CD4-positive, alpha-beta memory T cell (primary cell): ENCODE data around the gene ALG13. TPM values are rescaled to one million over a fixed set of nuclear protein-coding genes. Genes with fewer than 3 reads are reported as not detected.

Source experiments
- CTCF ChIA-PET: fragments of 350-600 bp; sonication (Branson Sonifier 250); formaldehyde crosslinking; loops from one replicate; lab custom pipeline; 2021; ENCODE audit warnings: inconsistent platforms; ENCODE audit not compliant: partially characterized antibody; lab: Charles Lee
- POLR2A ChIA-PET: fragments of 350-600 bp; sonication (Branson Sonifier 250); formaldehyde crosslinking; loops from one replicate; lab custom pipeline; 2021; ENCODE audit not compliant: partially characterized antibody; lab: Charles Lee
- DNase-seq, 5 donors: peaks; one replicate each; pipeline versions ENCODE4 v3.0.0 to v3.0.0-alpha.2; 2020 to 2022; ENCODE audit warnings: mixed read lengths in 1 of 5
- H3K27ac ChIP-seq: one replicate; pipeline ENCODE4 v1.7.0; 2013; ENCODE audit warnings: low read depth, low read length
- H3K27me3 ChIP-seq: 2 replicates; pipeline ENCODE4 v1.7.0; 2013; ENCODE audit warnings: mild to moderate bottlenecking, low read length, moderate library complexity; ENCODE audit not compliant: insufficient read depth
- H3K36me3 ChIP-seq: 2 replicates; pipeline ENCODE4 v1.7.0; 2013; ENCODE audit warnings: mild to moderate bottlenecking, low read length, moderate library complexity; ENCODE audit not compliant: insufficient read depth
- H3K4me1 ChIP-seq: 2 replicates; pipeline ENCODE4 v1.7.0; 2013; ENCODE audit warnings: mild to moderate bottlenecking, low read length, moderate library complexity; ENCODE audit not compliant: insufficient read depth
- H3K4me3 ChIP-seq, 2 donors: one replicate each; pipeline ENCODE4 v1.7.0; 2013; ENCODE audit warnings: low read length in 2 of 2, mild to moderate bottlenecking in 1 of 2
- H3K9me3 ChIP-seq, 2 donors: one replicate each; pipeline ENCODE4 v1.7.0; 2013; ENCODE audit warnings: low read length in 2 of 2, control low read depth in 1 of 2; ENCODE audit not compliant: control insufficient read depth in 1 of 2
- H3K27ac Mint-ChIP-seq, 7 donors: one replicate each; pipeline ENCODE4 v1.8.0; 2020 to 2021; ENCODE audit warnings: mixed read lengths in 7 of 7, mild to moderate bottlenecking in 6 of 7, inconsistent platforms in 3 of 7, moderate library complexity in 3 of 7
- H3K27me3 Mint-ChIP-seq, 2 donors: one replicate each; pipeline ENCODE4 v1.8.0; 2020 to 2021; ENCODE audit warnings: mixed read lengths in 2 of 2
- H3K36me3 Mint-ChIP-seq, 2 donors: one replicate each; pipeline ENCODE4 v1.8.0; 2020 to 2021; ENCODE audit warnings: mixed read lengths in 2 of 2, inconsistent platforms in 1 of 2, mild to moderate bottlenecking in 1 of 2
- H3K4me1 Mint-ChIP-seq, 4 donors: one replicate each; pipeline ENCODE4 v1.8.0; 2020 to 2021; ENCODE audit warnings: mixed read lengths in 4 of 4, mild to moderate bottlenecking in 1 of 4
- H3K4me3 Mint-ChIP-seq, 8 donors: one replicate each; pipeline ENCODE4 v1.8.0; 2020 to 2021; ENCODE audit warnings: mixed read lengths in 8 of 8, mild to moderate bottlenecking in 7 of 8, moderate library complexity in 6 of 8, inconsistent platforms in 3 of 8
- H3K9me3 Mint-ChIP-seq, 8 donors: one replicate each; pipeline ENCODE4 v1.8.0; 2020 to 2021; ENCODE audit warnings: mixed read lengths in 8 of 8, mild to moderate bottlenecking in 5 of 8, inconsistent platforms in 3 of 8, moderate library complexity in 1 of 8
- intact Hi-C: fragments of 100-400 bp; cut with micrococcal nuclease; formaldehyde crosslinking; loops from one replicate; pipeline ENCODE4 v1.15.1; 2023
- polyA plus RNA-seq, 2 donors: library from polyadenylated mRNA; unstranded; fragments of 300-500 nt; fragmentation: Illumina TruSeq; gene quantifications; one replicate each; pipeline ENCODE4 v1.2.3, GENCODE V29; 2021
- total RNA-seq, 2 experiments: library from RNA; stranded (reverse); gene quantifications; one replicate each; pipeline ENCODE4 v1.2.3, GENCODE V29; 2021

Gene ALG13
- total and polyA plus RNA-seq, 4 experiments from 2014 or later, result 61.5 to 82.6 (median 76.7) TPM

GRCh38 chrX:111695297-111695880 lies 14.4 kb downstream of the ALG13 start:
- H3K27me3 Mint-ChIP-seq, result no peaks in the 10 kb centered on the region
- Histone ChIP-seq H3K27me3 (no peaks in the 10 kb centered on the region), H3K36me3 (no peaks in the 10 kb centered on the region), H3K27ac (no peak overlapping the region), H3K9me3 (no peaks in the 10 kb centered on the region), H3K4me1 (no peaks in the 10 kb centered on the region), H3K4me3 (no peak overlapping the region)
- no peaks in the 10 kb centered on the region for H3K9me3 Mint-ChIP-seq
- H3K4me3 Mint-ChIP-seq, result no peak overlapping the region
- H3K36me3 Mint-ChIP-seq, result peaks cover 5 to 20% of the 10 kb centered on the region in 2 donors
- ChIA-PET CTCF (no interaction called here), POLR2A (no interaction called here)
- H3K4me1 Mint-ChIP-seq, result peaks cover 5 to 12% (median 8%) of the 10 kb centered on the region in 4 donors
- no peak overlapping the region for H3K27ac Mint-ChIP-seq
- no peak for DNase-seq
- intact Hi-C loops, result no loop called here

DNA sequence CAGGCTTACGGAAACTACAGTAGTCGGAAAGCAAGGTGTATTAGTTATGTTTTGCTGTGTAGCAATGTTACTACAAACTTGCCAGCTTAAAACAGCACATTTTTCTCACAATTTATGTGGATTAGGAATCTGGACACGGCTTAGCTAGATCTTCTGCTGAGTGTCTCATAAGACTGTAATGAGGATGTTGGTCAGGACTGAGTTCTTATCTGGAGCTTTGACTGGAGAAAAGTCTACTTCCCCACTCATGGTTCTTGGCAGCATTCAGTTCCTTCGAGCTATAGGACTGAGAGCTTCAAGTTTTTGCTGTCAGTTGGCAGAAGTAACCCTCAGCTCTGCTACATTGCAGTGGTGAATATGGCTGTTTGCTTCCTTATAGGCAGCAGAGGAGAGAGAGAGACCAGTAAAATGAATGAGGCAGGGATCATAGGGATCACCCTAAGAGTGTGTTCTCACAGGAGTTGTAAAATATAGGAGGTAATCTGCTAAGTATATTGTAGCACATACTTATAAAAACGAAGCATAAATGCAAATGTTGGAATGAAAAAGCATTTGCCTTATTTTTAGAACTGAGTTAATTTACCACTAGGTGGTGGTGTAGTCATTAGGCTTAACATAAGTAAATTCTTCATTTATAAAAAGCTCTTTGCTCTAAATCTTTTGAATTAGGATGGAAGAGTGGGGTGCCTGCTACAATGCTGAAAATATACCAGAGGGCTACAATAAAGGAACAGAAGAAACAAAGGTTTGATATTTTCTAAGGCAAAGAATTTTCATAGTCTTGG lies 38.6 kb downstream of the ALG13 start:
- POLR2A ChIA-PET, result no interaction called here
- no peak overlapping the region for H3K27ac ChIP-seq
- no peaks in the 10 kb centered on the region for H3K9me3 ChIP-seq
- H3K4me3 Mint-ChIP-seq, result no peak overlapping the region
- H3K36me3 ChIP-seq, result peaks cover 7% of the 10 kb centered on the region
- H3K4me1 Mint-ChIP-seq, result peaks cover 0 to 4% (median under 1%) of the 10 kb centered on the region in 4 donors
- no peak overlapping the region for H3K4me3 ChIP-seq
- peaks cover 20 to 32% of the 10 kb centered on the region in 2 donors for H3K36me3 Mint-ChIP-seq
- no peaks in the 10 kb centered on the region for H3K9me3 Mint-ChIP-seq
- intact Hi-C loops, result no loop called here
- no peaks in the 10 kb centered on the region for H3K27me3 Mint-ChIP-seq
- DNase-seq, result no peak
- CTCF ChIA-PET, result interaction anchor here (1.3 kb wide), 1 partner anchor 1012 kb away, joined by 5 read pairs; no protein-coding TSS in a partner anchor
- peak overlapping the region in 1 of 7 donors; percentile 8 for H3K27ac Mint-ChIP-seq
- no peaks in the 10 kb centered on the region for H3K4me1 ChIP-seq
- no peaks in the 10 kb centered on the region for H3K27me3 ChIP-seq

DNA sequence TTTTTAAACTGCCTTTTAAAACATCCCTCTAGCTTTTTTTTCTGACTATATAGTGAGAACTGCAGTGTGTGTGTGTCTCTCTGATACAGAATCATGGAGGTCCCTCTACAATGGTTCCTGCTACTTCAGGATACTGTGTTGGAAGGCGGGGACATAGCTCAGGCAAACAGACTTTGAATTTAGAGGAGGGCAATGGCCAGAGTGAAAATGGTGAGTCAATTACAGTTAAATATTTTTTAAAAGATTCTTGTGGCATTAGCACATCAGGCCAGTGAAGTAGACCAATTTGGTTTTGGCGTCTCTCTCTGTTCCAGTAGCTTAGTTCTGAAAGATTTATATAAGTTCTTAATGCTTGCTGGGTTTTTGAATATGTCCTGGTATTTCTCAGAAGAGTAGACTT lies 47.1 kb downstream of the ALG13 start:
- Mint-ChIP-seq H3K4me3 (no peak overlapping the region), H3K27me3 (no peaks in the 10 kb centered on the region), H3K9me3 (no peaks in the 10 kb centered on the region), H3K4me1 (peaks cover 0 to 1% (median 0%) of the 10 kb centered on the region in 4 donors), H3K36me3 (peaks cover 65 to 71% of the 10 kb centered on the region in 2 donors), H3K27ac (no peak overlapping the region)
- Histone ChIP-seq H3K36me3 (peaks cover 12% of the 10 kb centered on the region), H3K4me3 (no peak overlapping the region), H3K27me3 (no peaks in the 10 kb centered on the region), H3K27ac (no peak overlapping the region), H3K4me1 (no peaks in the 10 kb centered on the region), H3K9me3 (no peaks in the 10 kb centered on the region)
- DNase-seq, result no peak
- intact Hi-C loops, result no loop called here
- ChIA-PET POLR2A (no interaction called here), CTCF (no interaction called here)

- Mint-ChIP-seq H3K36me3 (peaks cover 62 to 69% of the 10 kb centered on the region in 2 donors), H3K27me3 (no peaks in the 10 kb centered on the region), H3K4me3 (no peak overlapping the region), H3K4me1 (peaks cover 0 to 1% (median 0%) of the 10 kb centered on the region in 4 donors), H3K27ac (no peak overlapping the region), H3K9me3 (no peaks in the 10 kb centered on the region)
- ChIA-PET POLR2A (no interaction called here), CTCF (no interaction called here)
- Histone ChIP-seq H3K27ac (no peak overlapping the region), H3K27me3 (no peaks in the 10 kb centered on the region), H3K4me3 (no peak overlapping the region), H3K36me3 (peaks cover 4% of the 10 kb centered on the region), H3K9me3 (no peaks in the 10 kb centered on the region), H3K4me1 (no peaks in the 10 kb centered on the region)
- no peak for DNase-seq
- intact Hi-C loops, result no loop called here
Observed at GRCh38 chrX:111731351-111731750, 50.4 kb downstream of the ALG13 start.

DNA sequence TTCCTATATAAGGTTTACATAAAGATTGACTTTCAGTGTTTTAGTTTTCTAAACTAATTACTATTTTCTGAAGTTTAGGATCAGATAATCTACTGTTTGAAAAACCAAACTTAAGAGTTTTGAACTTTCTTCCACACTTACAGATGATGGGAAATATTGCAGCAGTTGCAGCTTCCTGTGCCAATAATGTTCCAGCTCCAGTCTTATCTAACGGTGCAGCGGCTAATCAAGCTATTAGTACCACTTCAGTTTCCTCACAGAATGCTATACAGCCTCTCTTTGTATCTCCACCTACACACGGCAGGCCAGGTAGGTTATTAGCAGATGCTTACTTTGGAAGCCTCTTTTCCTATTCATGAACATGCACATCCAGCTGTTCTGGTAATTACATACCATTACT lies 55.6 kb downstream of the ALG13 start:
- POLR2A ChIA-PET, result interaction anchor here (1.0 kb wide), 1 partner anchor 48 kb away, joined by 4 read pairs; no protein-coding TSS in a partner anchor
- Mint-ChIP-seq H3K9me3 (no peaks in the 10 kb centered on the region), H3K4me1 (peaks cover 0 to 1% (median 0%) of the 10 kb centered on the region in 4 donors), H3K4me3 (no peak overlapping the region), H3K27ac (no peak overlapping the region), H3K36me3 (peaks cover 55 to 56% of the 10 kb centered on the region in 2 donors), H3K27me3 (no peaks in the 10 kb centered on the region)
- Histone ChIP-seq H3K4me3 (no peak overlapping the region), H3K36me3 (peaks cover 11% of the 10 kb centered on the region), H3K27ac (no peak overlapping the region), H3K4me1 (no peaks in the 10 kb centered on the region), H3K9me3 (no peaks in the 10 kb centered on the region), H3K27me3 (no peaks in the 10 kb centered on the region)
- intact Hi-C loops, result no loop called here
- no peak for DNase-seq
- CTCF ChIA-PET, result no interaction called here

DNA sequence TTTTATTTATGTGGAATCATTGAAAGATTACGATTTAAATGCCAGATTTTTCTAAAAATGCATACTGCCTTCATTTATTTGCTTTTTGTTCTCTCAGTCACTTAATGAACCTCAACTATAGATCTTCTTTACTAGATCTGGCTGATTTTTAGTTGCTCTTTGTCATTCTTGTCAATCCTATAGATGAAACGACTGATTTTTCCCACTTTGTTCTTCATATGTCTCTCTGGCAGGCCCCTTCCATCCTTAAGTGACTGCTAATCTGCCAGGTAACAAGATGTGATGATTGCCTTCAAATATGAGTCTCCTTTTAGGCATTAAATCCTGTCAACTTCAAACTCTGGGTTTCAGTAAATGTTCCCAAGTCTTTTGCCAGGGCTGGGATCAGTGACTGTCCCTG lies 61.0 kb downstream of the ALG13 start:
- no peaks in the 10 kb centered on the region for H3K4me1 Mint-ChIP-seq
- intact Hi-C loops, result no loop called here
- no peak overlapping the region for H3K4me3 Mint-ChIP-seq
- no peak overlapping the region for H3K4me3 ChIP-seq
- no peaks in the 10 kb centered on the region for H3K27me3 Mint-ChIP-seq
- H3K9me3 Mint-ChIP-seq, result no peaks in the 10 kb centered on the region
- ChIA-PET CTCF (no interaction called here), POLR2A (no interaction called here)
- DNase-seq, result no peak
- H3K36me3 Mint-ChIP-seq, result peaks cover 61 to 66% of the 10 kb centered on the region in 2 donors
- H3K27ac ChIP-seq, result no peak overlapping the region
- no peaks in the 10 kb centered on the region for H3K4me1 ChIP-seq
- H3K27me3 ChIP-seq, result no peaks in the 10 kb centered on the region
- no peaks in the 10 kb centered on the region for H3K9me3 ChIP-seq
- no peak overlapping the region for H3K27ac Mint-ChIP-seq
- H3K36me3 ChIP-seq, result peaks cover 6% of the 10 kb centered on the region

DNA sequence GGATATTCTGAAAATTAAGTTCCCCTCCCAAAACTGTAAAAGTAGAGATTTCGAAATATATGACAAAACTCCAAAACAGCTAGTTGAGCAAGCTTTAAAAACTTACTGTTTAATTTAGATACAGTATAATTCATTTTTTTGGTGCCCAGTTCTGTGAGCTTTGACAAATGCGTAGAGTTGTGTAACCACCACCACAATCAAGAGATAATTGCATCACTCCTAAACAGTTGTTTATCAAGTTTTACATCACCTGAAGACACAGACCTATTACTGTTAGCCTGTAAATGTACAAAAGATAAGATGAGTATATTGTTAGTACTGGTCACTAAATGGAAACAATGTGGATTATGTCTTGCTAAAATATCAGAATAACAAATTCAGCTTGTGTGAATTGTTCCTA lies 62.3 kb downstream of the ALG13 start:
- Mint-ChIP-seq H3K9me3 (no peaks in the 10 kb centered on the region), H3K27ac (no peak overlapping the region), H3K4me3 (no peak overlapping the region), H3K36me3 (peaks cover 64 to 65% of the 10 kb centered on the region in 2 donors), H3K27me3 (no peaks in the 10 kb centered on the region), H3K4me1 (no peaks in the 10 kb centered on the region)
- H3K4me1 ChIP-seq, result no peaks in the 10 kb centered on the region
- H3K36me3 ChIP-seq, result no peaks in the 10 kb centered on the region
- CTCF ChIA-PET, result no interaction called here
- no peaks in the 10 kb centered on the region for H3K27me3 ChIP-seq
- intact Hi-C loops, result no loop called here
- no peak overlapping the region for H3K4me3 ChIP-seq
- DNase-seq, result no peak
- H3K27ac ChIP-seq, result no peak overlapping the region
- no peaks in the 10 kb centered on the region for H3K9me3 ChIP-seq
- POLR2A ChIA-PET, result no interaction called here
